OCI-LY3 (cell line): ENCODE measurements around the gene KRTAP3-1.

Source experiments
- H2AFZ ChIP-seq: fragments of 200-600, 300-600 bp; shearing (Covaris generic); 2 replicates; pipeline ENCODE4 v1.6.0; 2014; ENCODE audit warnings: antibody characterized with exemption, low read depth, low read length
- H3K27ac ChIP-seq: fragments of 200-600, 300-600 bp; sonication (generic); 2 replicates; pipeline ENCODE4 v1.5.1; 2014; ENCODE audit warnings: mild to moderate bottlenecking, low read length, moderate library complexity, mixed read lengths
- H3K27me3 ChIP-seq: fragments of 200-600, 300-600 bp; sonication (generic); 2 replicates; pipeline ENCODE4 v1.6.1; 2014; ENCODE audit warnings: low read depth, low read length, mixed read lengths
- H3K36me3 ChIP-seq: fragments of 200-600, 300-600 bp; sonication (generic); replicated peaks from 2 replicates; pipeline ENCODE3; 2014; ENCODE audit warnings: low read depth, low read length, mixed read lengths
- H3K4me1 ChIP-seq: fragments of 300-600, 200-600 bp; sonication (generic); 2 replicates; pipeline ENCODE4 v1.6.1; 2014; ENCODE audit warnings: low read length, mixed read lengths
- H3K4me2 ChIP-seq: fragments of 200-600, 300-600 bp; sonication (generic); 2 replicates; pipeline ENCODE4 v1.6.1; 2014; ENCODE audit warnings: low read length, mixed read lengths
- H3K4me3 ChIP-seq: fragments of 300-600, 200-600 bp; sonication (generic); 2 replicates; pipeline ENCODE4 v1.5.1; 2014; ENCODE audit warnings: antibody characterized with exemption, mild to moderate bottlenecking, low read length, moderate library complexity
- H3K79me2 ChIP-seq: fragments of 300-600, 200-600 bp; shearing (Covaris generic); 2 replicates; pipeline ENCODE4 v1.6.1; 2014; ENCODE audit warnings: mild to moderate bottlenecking, low read length, mixed read lengths
- H3K9ac ChIP-seq: fragments of 300-600, 200-600 bp; shearing (Covaris generic); 2 replicates; pipeline ENCODE4 v1.6.0; 2014; ENCODE audit warnings: mild to moderate bottlenecking, low read length, moderate library complexity
- H3K9me3 ChIP-seq: fragments of 200-600, 300-600 bp; shearing (Covaris generic); 2 replicates; pipeline ENCODE4 v1.6.1; 2014; ENCODE audit warnings: low read length, mixed read lengths; ENCODE audit not compliant: insufficient read depth
- H4K20me1 ChIP-seq: fragments of 200-600, 300-600 bp; sonication (generic); 2 replicates; pipeline ENCODE4 v1.6.1; 2016; ENCODE audit warnings: low read length, mixed read lengths; ENCODE audit not compliant: insufficient read depth
- EZH2phosphoT487 ChIP-seq: fragments of 200-600 bp; shearing (Covaris generic); IDR thresholded peaks from 2 replicates; pipeline ENCODE4 v1.6.1; 2018; ENCODE audit warnings: antibody characterized with exemption, mixed run types, low read depth
- TF ChIP-seq, protein P1 (sequence below): fragments of 200-600, 300-600 bp; sonication (generic); IDR thresholded peaks from 2 replicates; pipeline ENCODE4 v1.5.1; 2014; ENCODE audit warnings: antibody characterized with exemption, low read length, low read depth

KRTAP3-1 gene

DNA sequence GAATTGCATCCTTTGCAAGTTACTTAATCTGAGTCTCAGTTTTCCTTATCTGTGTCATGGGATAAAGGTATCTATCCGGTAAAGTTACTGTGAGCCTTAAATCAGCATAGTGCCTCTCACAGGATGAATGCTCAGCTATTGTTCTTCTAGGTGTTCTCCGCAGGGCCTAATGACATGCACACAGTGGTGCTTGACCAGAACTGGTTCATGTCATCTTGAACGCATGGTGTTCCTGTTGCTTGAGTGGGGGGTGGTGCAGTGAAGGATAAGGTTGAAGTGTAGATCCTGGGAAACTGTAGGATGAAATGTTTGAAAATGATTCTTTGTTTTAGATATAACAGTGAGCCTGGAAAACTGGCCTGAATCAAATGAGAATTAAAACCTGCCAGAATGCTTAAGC lies 28.8 kb downstream of the KRTAP3-1 start:
- Histone ChIP-seq H3K79me2 (no peaks in the 10 kb centered on the region), H3K4me3 (no peak overlapping the region), H3K9ac (no peak overlapping the region), H3K27ac (no peak overlapping the region), H3K36me3 (no peaks in the 10 kb centered on the region), H4K20me1 (no peaks in the 10 kb centered on the region), H3K9me3 (no peaks in the 10 kb centered on the region), H3K4me2 (no peak overlapping the region), H3K27me3 (peaks cover 18% of the 10 kb centered on the region; the same call in 1 of the 2 replicates), H3K4me1 (no peaks in the 10 kb centered on the region), H2AFZ (no peak overlapping the region)
- TF ChIP-seq, protein P1, sequence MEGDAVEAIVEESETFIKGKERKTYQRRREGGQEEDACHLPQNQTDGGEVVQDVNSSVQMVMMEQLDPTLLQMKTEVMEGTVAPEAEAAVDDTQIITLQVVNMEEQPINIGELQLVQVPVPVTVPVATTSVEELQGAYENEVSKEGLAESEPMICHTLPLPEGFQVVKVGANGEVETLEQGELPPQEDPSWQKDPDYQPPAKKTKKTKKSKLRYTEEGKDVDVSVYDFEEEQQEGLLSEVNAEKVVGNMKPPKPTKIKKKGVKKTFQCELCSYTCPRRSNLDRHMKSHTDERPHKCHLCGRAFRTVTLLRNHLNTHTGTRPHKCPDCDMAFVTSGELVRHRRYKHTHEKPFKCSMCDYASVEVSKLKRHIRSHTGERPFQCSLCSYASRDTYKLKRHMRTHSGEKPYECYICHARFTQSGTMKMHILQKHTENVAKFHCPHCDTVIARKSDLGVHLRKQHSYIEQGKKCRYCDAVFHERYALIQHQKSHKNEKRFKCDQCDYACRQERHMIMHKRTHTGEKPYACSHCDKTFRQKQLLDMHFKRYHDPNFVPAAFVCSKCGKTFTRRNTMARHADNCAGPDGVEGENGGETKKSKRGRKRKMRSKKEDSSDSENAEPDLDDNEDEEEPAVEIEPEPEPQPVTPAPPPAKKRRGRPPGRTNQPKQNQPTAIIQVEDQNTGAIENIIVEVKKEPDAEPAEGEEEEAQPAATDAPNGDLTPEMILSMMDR: no peak
- no peak for TF ChIP-seq EZH2phosphoT487

DNA sequence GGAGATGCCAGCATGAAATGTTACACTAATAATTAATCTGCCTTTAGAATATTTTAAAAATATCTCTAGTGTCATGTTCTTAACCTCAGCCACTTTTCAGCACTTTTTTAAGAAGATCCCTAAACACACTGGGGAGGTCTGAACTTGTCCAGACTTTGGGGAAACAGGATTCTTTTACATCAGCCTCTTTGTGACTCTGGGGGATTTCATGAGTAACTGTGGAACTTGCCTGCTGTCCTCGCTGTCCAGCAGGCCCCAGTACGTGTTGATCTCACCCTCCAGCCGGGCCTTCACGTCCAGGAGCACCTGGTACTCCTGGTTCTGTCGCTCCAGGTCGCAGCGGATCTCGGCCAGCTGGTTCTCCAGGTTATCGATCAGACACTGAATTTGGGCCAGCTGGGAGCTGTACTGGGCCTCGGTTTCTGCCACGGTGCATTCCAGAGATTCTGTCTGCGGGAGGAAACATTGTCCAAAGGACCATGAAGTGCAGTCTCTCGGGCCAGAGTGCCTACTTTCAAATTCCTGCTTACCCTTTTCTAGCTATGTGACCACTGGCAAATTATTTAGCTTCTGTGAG lies 30.3 kb downstream of the KRTAP3-1 start:
- no peaks in the 10 kb centered on the region for H3K9me3 ChIP-seq
- no peak for TF ChIP-seq EZH2phosphoT487
- TF ChIP-seq, protein P1: no peak
- peaks cover 16% of the 10 kb centered on the region; the same call in 1 of the 2 replicates for H3K27me3 ChIP-seq
- no peak overlapping the region for H2AFZ ChIP-seq
- H3K27ac ChIP-seq: no peak overlapping the region
- H3K4me1 ChIP-seq: no peaks in the 10 kb centered on the region
- H3K79me2 ChIP-seq: no peaks in the 10 kb centered on the region
- H3K9ac ChIP-seq: no peak overlapping the region
- H3K36me3 ChIP-seq: no peaks in the 10 kb centered on the region
- no peak overlapping the region for H3K4me3 ChIP-seq
- H4K20me1 ChIP-seq: no peaks in the 10 kb centered on the region
- no peak overlapping the region for H3K4me2 ChIP-seq

DNA sequence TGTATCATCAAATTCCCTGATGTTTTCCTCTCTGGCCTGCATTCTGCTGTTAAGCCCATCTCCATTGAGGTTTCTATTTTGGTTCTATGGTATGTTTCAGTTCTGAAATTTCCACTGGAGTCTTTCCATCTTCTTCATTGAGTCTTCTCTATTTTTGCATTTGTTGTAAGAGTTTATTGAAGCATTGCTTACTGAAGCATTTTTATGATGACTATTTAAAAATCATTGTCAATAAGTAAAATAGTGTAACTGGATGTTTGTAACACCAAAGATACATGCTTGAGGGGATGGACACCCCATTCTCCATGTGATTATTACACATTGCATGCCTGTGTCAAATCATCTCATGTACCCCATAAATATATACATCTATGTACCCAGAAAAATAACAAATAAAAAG lies 33.4 kb downstream of the KRTAP3-1 start:
- TF ChIP-seq, protein P1: no peak
- no peak for TF ChIP-seq EZH2phosphoT487
- Histone ChIP-seq H3K4me2 (no peak overlapping the region), H3K9me3 (no peaks in the 10 kb centered on the region), H3K27ac (no peak overlapping the region), H3K4me1 (no peaks in the 10 kb centered on the region), H3K79me2 (no peaks in the 10 kb centered on the region), H3K27me3 (peaks cover 20% of the 10 kb centered on the region), H4K20me1 (no peaks in the 10 kb centered on the region), H3K36me3 (no peaks in the 10 kb centered on the region), H3K4me3 (no peak overlapping the region), H2AFZ (no peak overlapping the region), H3K9ac (no peak overlapping the region)

DNA sequence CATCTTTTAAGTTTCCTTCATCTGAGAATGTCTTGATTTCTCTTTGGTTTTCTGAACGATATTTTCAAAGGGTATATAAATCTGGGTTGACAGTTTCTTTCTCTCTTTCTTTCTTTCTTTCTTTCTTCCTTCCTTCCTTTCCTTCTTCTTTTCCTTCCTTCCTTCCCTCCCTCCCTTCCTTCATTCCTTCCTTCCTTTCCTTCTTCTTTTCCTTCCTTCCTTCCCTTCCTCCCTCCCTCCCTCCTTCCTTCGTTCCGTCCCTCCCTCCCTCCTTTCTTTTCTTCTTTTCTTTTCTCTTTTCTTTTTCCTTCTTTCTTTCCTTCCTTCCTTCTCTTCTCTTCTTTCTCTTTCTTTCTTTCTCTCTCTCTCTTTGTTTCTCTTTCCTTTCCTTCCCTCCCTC lies 34.6 kb downstream of the KRTAP3-1 start:
- Histone ChIP-seq H3K27me3 (peaks cover 20% of the 10 kb centered on the region), H4K20me1 (no peaks in the 10 kb centered on the region), H3K36me3 (no peaks in the 10 kb centered on the region), H2AFZ (no peak overlapping the region), H3K4me2 (no peak overlapping the region), H3K79me2 (no peaks in the 10 kb centered on the region), H3K4me3 (no peak overlapping the region), H3K9ac (no peak overlapping the region), H3K27ac (no peak overlapping the region), H3K4me1 (no peaks in the 10 kb centered on the region), H3K9me3 (no peaks in the 10 kb centered on the region)
- no peak for TF ChIP-seq EZH2phosphoT487
- TF ChIP-seq, protein P1: no peak
